HEK293 (cell line): Measurements from ENCODE around the gene MBLAC1.

Experiments
- BCL11A ChIP-seq: fragments of 450-650 bp; formaldehyde crosslinking; IDR thresholded peaks from 2 replicates; pipeline ENCODE4 v1.5.1; 2016; ENCODE audit warnings: low read depth, missing biosample characterization, missing genetic modification characterization
- FEZF1 ChIP-seq: fragments of 450-650 bp; formaldehyde crosslinking; IDR thresholded peaks from 2 replicates; pipeline ENCODE4 v1.5.1; 2016; ENCODE audit warnings: missing biosample characterization, missing genetic modification characterization
- KLF1 ChIP-seq: fragments of 450-650 bp; formaldehyde crosslinking; IDR thresholded peaks from 2 replicates; pipeline ENCODE4 v1.5.1; 2016; ENCODE audit warnings: missing biosample characterization, missing genetic modification characterization
- MZF1 ChIP-seq: fragments of 450-650 bp; formaldehyde crosslinking; IDR thresholded peaks from 2 replicates; pipeline ENCODE4 v1.5.1; 2017; ENCODE audit warnings: missing biosample characterization, missing genetic modification characterization, borderline replicate concordance
- SALL2 ChIP-seq: fragments of 450-650 bp; formaldehyde crosslinking; IDR thresholded peaks from 2 replicates; pipeline ENCODE4 v1.5.0; 2017; ENCODE audit warnings: missing biosample characterization, mild to moderate bottlenecking, missing genetic modification characterization, borderline replicate concordance
- SCRT2 ChIP-seq: fragments of 450-650 bp; formaldehyde crosslinking; IDR thresholded peaks from 2 replicates; pipeline ENCODE4 v1.5.1; 2016; ENCODE audit warnings: missing biosample characterization, missing genetic modification characterization
- SP7 ChIP-seq: fragments of 450-650 bp; formaldehyde crosslinking; IDR thresholded peaks from 2 replicates; pipeline ENCODE4 v1.5.1; 2016; ENCODE audit warnings: missing biosample characterization, missing genetic modification characterization
- YY2 ChIP-seq: fragments of 450-650 bp; formaldehyde crosslinking; IDR thresholded peaks from 2 replicates; pipeline ENCODE4 v1.5.1; 2016; ENCODE audit warnings: missing biosample characterization, missing genetic modification characterization
- ZBTB21 ChIP-seq: fragments of 450-650 bp; formaldehyde crosslinking; IDR thresholded peaks from 2 replicates; pipeline ENCODE4 v1.5.1; 2017; ENCODE audit warnings: missing biosample characterization, missing genetic modification characterization
- ZEB2 ChIP-seq: fragments of 450-650 bp; formaldehyde crosslinking; IDR thresholded peaks from 2 replicates; pipeline ENCODE4 v1.5.1; 2016; ENCODE audit warnings: missing biosample characterization, missing genetic modification characterization
- ZFHX2 ChIP-seq: fragments of 450-650 bp; formaldehyde crosslinking; conservative IDR thresholded peaks from 2 replicates; pipeline ENCODE4 v1.5.1; 2016; ENCODE audit warnings: missing biosample characterization, missing genetic modification characterization
- ZFP69B ChIP-seq: fragments of 450-650 bp; formaldehyde crosslinking; IDR thresholded peaks from 2 replicates; pipeline ENCODE4 v1.5.1; 2016; ENCODE audit warnings: missing biosample characterization, missing genetic modification characterization
- ZIC2 ChIP-seq: fragments of 450-650 bp; formaldehyde crosslinking; IDR thresholded peaks from 2 replicates; pipeline ENCODE4 v1.5.1; 2016; ENCODE audit warnings: missing biosample characterization, missing genetic modification characterization
- ZNF175 ChIP-seq: fragments of 450-650 bp; formaldehyde crosslinking; IDR thresholded peaks from 2 replicates; pipeline ENCODE4 v1.5.1; 2016; ENCODE audit warnings: missing biosample characterization, missing genetic modification characterization
- ZNF19 ChIP-seq: fragments of 450-650 bp; formaldehyde crosslinking; IDR thresholded peaks from 2 replicates; pipeline ENCODE4; 2016; ENCODE audit warnings: missing biosample characterization, missing genetic modification characterization, low read depth
- ZNF221 ChIP-seq: fragments of 450-650 bp; formaldehyde crosslinking; IDR thresholded peaks from 2 replicates; pipeline ENCODE4 v1.5.1; 2017; ENCODE audit warnings: missing biosample characterization, missing genetic modification characterization, borderline replicate concordance
- ZNF366 ChIP-seq: fragments of 450-650 bp; formaldehyde crosslinking; conservative IDR thresholded peaks from 2 replicates; pipeline ENCODE4 v1.5.1; 2016; ENCODE audit warnings: missing biosample characterization, missing genetic modification characterization
- ZNF423 ChIP-seq: fragments of 450-650 bp; formaldehyde crosslinking; IDR thresholded peaks from 2 replicates; pipeline ENCODE4 v1.5.1; 2016; ENCODE audit warnings: missing biosample characterization, missing genetic modification characterization
- ZNF426 ChIP-seq: fragments of 450-650 bp; formaldehyde crosslinking; IDR thresholded peaks from 2 replicates; pipeline ENCODE4 v1.5.1; 2017; ENCODE audit warnings: missing biosample characterization, missing genetic modification characterization, mild to moderate bottlenecking, inconsistent platforms, moderate library complexity
- ZNF473 ChIP-seq: fragments of 450-650 bp; formaldehyde crosslinking; IDR thresholded peaks from 2 replicates; pipeline ENCODE4 v1.5.1; 2017; ENCODE audit warnings: missing biosample characterization, missing genetic modification characterization
- ZNF585B ChIP-seq: fragments of 450-650 bp; formaldehyde crosslinking; IDR thresholded peaks from 2 replicates; pipeline ENCODE4 v1.5.1; 2016; ENCODE audit warnings: missing biosample characterization, missing genetic modification characterization
- ZNF621 ChIP-seq: fragments of 450-650 bp; formaldehyde crosslinking; IDR thresholded peaks from 2 replicates; pipeline ENCODE4 v1.5.1; 2017; ENCODE audit warnings: missing biosample characterization, missing genetic modification characterization
- ZNF664 ChIP-seq: fragments of 450-650 bp; formaldehyde crosslinking; IDR thresholded peaks from 2 replicates; pipeline ENCODE4 v1.5.1; 2016; ENCODE audit warnings: missing biosample characterization, missing genetic modification characterization
- ZNF701 ChIP-seq: fragments of 450-650 bp; formaldehyde crosslinking; IDR thresholded peaks from 2 replicates; pipeline ENCODE4 v1.5.1; 2016; ENCODE audit warnings: missing biosample characterization, missing genetic modification characterization
- ZNF747 ChIP-seq: fragments of 450-650 bp; formaldehyde crosslinking; IDR thresholded peaks from 2 replicates; pipeline ENCODE4 v1.5.1; 2016; ENCODE audit warnings: missing biosample characterization, missing genetic modification characterization
- ZNF791 ChIP-seq: fragments of 450-650 bp; formaldehyde crosslinking; IDR thresholded peaks from 2 replicates; pipeline ENCODE4 v1.5.1; 2016; ENCODE audit warnings: missing biosample characterization, missing genetic modification characterization
- ZSCAN30 ChIP-seq: fragments of 450-650 bp; IDR thresholded peaks from 2 replicates; pipeline ENCODE4 v1.5.1; 2018; ENCODE audit warnings: missing biosample characterization, mild to moderate bottlenecking, missing genetic modification characterization, moderate library complexity
- TF ChIP-seq, protein P1 (sequence below): fragments of 450-650 bp; formaldehyde crosslinking; IDR thresholded peaks from 2 replicates; pipeline ENCODE4 v1.5.1; 2016; ENCODE audit warnings: missing biosample characterization, missing genetic modification characterization
- TF ChIP-seq, protein P2 (sequence below): fragments of 450-650 bp; formaldehyde crosslinking; IDR thresholded peaks from 2 replicates; pipeline ENCODE4 v1.5.1; 2016; ENCODE audit warnings: missing biosample characterization, missing genetic modification characterization
- TF ChIP-seq, protein P3 (sequence below): fragments of 450-650 bp; formaldehyde crosslinking; IDR thresholded peaks from 2 replicates; pipeline ENCODE4 v1.5.1; 2016; ENCODE audit warnings: missing biosample characterization, missing genetic modification characterization
- TF ChIP-seq, protein P4 (sequence below): fragments of 450-650 bp; formaldehyde crosslinking; IDR thresholded peaks from 2 replicates; pipeline ENCODE4 v1.5.1; 2017; ENCODE audit warnings: missing biosample characterization, missing genetic modification characterization
- TF ChIP-seq, protein P5 (sequence below): fragments of 450-650 bp; formaldehyde crosslinking; IDR thresholded peaks from 2 replicates; pipeline ENCODE4; 2016; ENCODE audit warnings: missing biosample characterization, missing genetic modification characterization

MBLAC1 gene

DNA sequence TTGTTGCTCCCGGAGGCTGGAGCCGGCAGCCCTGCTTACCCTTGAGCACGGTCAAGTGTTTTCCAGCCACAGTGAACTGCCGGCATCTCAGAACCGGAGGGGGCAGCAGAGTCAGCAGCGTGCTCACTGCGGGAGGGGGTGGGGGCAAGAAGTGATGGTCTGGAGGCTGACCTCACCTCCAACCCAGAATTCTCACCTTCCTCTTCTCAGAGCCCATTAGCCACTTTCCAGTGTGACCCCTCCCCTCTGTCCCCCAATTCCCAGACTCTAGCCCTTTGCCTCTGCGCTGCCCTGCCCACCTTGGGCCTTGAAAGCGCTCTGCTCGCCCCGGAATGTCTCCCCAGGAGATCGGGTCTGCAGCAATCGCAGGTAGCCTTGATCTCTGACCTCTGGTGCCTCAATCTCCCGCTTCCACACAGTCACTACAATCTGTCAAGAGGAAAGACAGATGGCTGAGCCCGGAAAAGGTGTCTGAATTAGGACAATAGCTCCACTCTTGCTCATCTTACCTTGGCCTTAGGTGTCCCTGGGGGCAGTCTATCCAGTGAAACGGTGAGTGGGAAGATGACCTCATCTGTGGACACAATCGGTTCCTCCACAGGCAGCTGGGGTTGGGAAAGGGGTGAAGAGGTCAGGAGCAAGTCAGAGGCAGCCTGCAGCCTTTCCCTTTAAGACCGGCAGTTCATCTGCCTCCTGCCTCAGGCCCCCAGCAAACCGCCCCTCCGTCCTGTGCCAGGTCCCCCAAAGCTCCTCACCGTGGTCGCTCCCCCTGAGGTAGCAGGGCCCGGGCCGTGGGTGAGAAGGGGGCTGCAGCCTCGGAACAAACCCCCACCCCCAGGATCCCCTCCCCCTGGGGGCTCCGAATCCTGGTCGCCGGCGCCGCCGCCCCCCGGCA is 30.8 kb downstream of the MBLAC1 start (continued):
- TF ChIP-seq, protein P1, sequence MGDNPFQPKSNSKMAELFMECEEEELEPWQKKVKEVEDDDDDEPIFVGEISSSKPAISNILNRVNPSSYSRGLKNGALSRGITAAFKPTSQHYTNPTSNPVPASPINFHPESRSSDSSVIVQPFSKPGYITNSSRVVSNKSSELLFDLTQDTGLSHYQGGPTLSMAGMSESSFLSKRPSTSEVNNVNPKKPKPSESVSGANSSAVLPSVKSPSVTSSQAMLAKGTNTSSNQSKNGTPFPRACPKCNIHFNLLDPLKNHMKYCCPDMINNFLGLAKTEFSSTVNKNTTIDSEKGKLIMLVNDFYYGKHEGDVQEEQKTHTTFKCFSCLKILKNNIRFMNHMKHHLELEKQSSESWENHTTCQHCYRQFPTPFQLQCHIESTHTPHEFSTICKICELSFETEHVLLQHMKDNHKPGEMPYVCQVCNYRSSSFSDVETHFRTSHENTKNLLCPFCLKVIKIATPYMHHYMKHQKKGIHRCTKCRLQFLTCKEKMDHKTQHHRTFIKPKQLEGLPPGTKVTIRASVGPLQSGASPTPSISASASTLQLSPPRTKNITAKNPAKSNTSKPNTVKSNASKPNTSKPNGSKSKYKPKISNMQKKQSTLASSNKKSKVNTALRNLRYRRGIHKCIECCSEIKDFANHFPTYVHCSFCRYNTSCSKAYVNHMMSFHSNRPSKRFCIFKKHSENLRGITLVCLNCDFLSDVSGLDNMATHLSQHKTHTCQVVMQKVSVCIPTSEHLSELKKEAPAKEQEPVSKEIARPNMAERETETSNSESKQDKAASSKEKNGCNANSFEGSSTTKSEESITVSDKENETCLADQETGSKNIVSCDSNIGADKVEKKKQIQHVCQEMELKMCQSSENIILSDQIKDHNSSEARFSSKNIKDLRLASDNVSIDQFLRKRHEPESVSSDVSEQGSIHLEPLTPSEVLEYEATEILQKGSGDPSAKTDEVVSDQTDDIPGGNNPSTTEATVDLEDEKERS: no peak
- no peak for TF ChIP-seq ZNF621 (tag by site-specific recombination)
- TF ChIP-seq ZNF664 (tag by site-specific recombination): no peak
- no peak for TF ChIP-seq ZSCAN30 (tag by site-specific recombination)
- TF ChIP-seq ZEB2 (tag by site-specific recombination): peak; percentile 80
- peak; percentile 66 for TF ChIP-seq ZIC2 (tag by site-specific recombination)
- TF ChIP-seq ZBTB21 (tag by site-specific recombination): no peak
- no peak for TF ChIP-seq YY2 (tag by site-specific recombination)
- TF ChIP-seq SALL2 (tag by site-specific recombination): no peak
- no peak for TF ChIP-seq ZNF426 (tag by site-specific recombination)
- TF ChIP-seq ZFHX2: no peak
- no peak for TF ChIP-seq ZFP69B (tag by site-specific recombination)
- TF ChIP-seq, protein P2, sequence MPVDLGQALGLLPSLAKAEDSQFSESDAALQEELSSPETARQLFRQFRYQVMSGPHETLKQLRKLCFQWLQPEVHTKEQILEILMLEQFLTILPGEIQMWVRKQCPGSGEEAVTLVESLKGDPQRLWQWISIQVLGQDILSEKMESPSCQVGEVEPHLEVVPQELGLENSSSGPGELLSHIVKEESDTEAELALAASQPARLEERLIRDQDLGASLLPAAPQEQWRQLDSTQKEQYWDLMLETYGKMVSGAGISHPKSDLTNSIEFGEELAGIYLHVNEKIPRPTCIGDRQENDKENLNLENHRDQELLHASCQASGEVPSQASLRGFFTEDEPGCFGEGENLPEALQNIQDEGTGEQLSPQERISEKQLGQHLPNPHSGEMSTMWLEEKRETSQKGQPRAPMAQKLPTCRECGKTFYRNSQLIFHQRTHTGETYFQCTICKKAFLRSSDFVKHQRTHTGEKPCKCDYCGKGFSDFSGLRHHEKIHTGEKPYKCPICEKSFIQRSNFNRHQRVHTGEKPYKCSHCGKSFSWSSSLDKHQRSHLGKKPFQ: no peak
- TF ChIP-seq, protein P3, sequence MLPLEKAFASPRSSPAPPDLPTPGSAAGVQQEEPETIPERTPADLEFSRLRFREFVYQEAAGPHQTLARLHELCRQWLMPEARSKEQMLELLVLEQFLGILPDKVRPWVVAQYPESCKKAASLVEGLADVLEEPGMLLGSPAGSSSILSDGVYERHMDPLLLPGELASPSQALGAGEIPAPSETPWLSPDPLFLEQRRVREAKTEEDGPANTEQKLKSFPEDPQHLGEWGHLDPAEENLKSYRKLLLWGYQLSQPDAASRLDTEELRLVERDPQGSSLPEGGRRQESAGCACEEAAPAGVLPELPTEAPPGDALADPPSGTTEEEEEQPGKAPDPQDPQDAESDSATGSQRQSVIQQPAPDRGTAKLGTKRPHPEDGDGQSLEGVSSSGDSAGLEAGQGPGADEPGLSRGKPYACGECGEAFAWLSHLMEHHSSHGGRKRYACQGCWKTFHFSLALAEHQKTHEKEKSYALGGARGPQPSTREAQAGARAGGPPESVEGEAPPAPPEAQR (tag by site-specific recombination): no peak
- no peak for TF ChIP-seq ZNF747 (tag by site-specific recombination)
- no peak for TF ChIP-seq KLF1
- TF ChIP-seq, protein P4, sequence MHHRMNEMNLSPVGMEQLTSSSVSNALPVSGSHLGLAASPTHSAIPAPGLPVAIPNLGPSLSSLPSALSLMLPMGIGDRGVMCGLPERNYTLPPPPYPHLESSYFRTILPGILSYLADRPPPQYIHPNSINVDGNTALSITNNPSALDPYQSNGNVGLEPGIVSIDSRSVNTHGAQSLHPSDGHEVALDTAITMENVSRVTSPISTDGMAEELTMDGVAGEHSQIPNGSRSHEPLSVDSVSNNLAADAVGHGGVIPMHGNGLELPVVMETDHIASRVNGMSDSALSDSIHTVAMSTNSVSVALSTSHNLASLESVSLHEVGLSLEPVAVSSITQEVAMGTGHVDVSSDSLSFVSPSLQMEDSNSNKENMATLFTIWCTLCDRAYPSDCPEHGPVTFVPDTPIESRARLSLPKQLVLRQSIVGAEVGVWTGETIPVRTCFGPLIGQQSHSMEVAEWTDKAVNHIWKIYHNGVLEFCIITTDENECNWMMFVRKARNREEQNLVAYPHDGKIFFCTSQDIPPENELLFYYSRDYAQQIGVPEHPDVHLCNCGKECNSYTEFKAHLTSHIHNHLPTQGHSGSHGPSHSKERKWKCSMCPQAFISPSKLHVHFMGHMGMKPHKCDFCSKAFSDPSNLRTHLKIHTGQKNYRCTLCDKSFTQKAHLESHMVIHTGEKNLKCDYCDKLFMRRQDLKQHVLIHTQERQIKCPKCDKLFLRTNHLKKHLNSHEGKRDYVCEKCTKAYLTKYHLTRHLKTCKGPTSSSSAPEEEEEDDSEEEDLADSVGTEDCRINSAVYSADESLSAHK (tag by site-specific recombination): no peak
- no peak for TF ChIP-seq ZNF175 (tag by site-specific recombination)
- no peak for TF ChIP-seq ZNF221
- TF ChIP-seq ZNF701 (tag by site-specific recombination): no peak
- TF ChIP-seq, protein P5, sequence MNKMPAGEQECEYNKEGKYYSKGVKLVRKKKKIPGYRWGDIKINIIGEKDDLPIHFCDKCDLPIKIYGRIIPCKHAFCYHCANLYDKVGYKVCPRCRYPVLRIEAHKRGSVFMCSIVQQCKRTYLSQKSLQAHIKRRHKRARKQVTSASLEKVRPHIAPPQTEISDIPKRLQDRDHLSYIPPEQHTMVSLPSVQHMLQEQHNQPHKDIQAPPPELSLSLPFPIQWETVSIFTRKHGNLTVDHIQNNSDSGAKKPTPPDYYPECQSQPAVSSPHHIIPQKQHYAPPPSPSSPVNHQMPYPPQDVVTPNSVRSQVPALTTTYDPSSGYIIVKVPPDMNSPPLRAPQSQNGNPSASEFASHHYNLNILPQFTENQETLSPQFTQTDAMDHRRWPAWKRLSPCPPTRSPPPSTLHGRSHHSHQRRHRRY (tag by site-specific recombination): no peak
- no peak for TF ChIP-seq SCRT2 (tag by site-specific recombination)
- no peak for TF ChIP-seq ZNF473 (tag by site-specific recombination)
- no peak for TF ChIP-seq ZNF585B (tag by site-specific recombination)
- no peak for TF ChIP-seq ZNF423 (tag by site-specific recombination)
- no peak for TF ChIP-seq ZNF19 (tag by site-specific recombination)
- peak; percentile 66 for TF ChIP-seq ZNF366 (tag by site-specific recombination)
- TF ChIP-seq SP7 (tag by site-specific recombination): 0 out of 2 replicates have a peak, but pooled peaks have one; percentile 18
- TF ChIP-seq FEZF1 (tag by site-specific recombination): no peak
- TF ChIP-seq BCL11A (tag by site-specific recombination): no peak; the same call in 1 of the 2 replicates
- no peak for TF ChIP-seq ZNF791 (tag by site-specific recombination)
- TF ChIP-seq MZF1 (tag by site-specific recombination): no peak
